Neural progenitor cell (in vitro differentiated cells): ENCODE data around the gene CAGE1. TPM values are rescaled to one million over a fixed set of nuclear protein-coding genes. Genes with fewer than 3 reads are reported as not detected.

Experiments used
- DNase-seq: peaks from one replicate; pipeline ENCODE4 v3.0.0-alpha.2; 2016; ENCODE audit warnings: low spot score
- H2AFZ ChIP-seq: fragments of 200-600 bp; sonication (generic); replicated peaks from 2 replicates; pipeline ENCODE4 v1.6.1; 2016; ENCODE audit warnings: antibody characterized with exemption
- H3F3A ChIP-seq: fragments of 200-600 bp; sonication (generic); 2 replicates; pipeline ENCODE4 v1.6.1; 2016; ENCODE audit warnings: antibody characterized with exemption, low read depth
- H3K27ac ChIP-seq: fragments of 200-600 bp; sonication (generic); 2 replicates; pipeline ENCODE4 v1.5.1; 2016; ENCODE audit warnings: mild to moderate bottlenecking
- H3K27me3 ChIP-seq: fragments of 200-600 bp; sonication (generic); 2 replicates; pipeline ENCODE4 v1.6.1; 2016; ENCODE audit warnings: mild to moderate bottlenecking, moderate library complexity
- H3K36me3 ChIP-seq: fragments of 200-600 bp; sonication (generic); 2 replicates; pipeline ENCODE4 v1.5.1; 2016
- H3K4me1 ChIP-seq: fragments of 200-600 bp; sonication (generic); 2 replicates; pipeline ENCODE4 v1.6.1; 2016; ENCODE audit warnings: mixed run types
- H3K4me2 ChIP-seq: fragments of 200-600 bp; sonication (generic); 2 replicates; pipeline ENCODE4 v1.6.1; 2016
- H3K4me3 ChIP-seq: fragments of 200-600 bp; sonication (generic); 2 replicates; pipeline ENCODE4 v1.5.1; 2016
- H3K79me2 ChIP-seq: fragments of 200-600 bp; sonication (generic); 2 replicates; pipeline ENCODE4 v1.6.1; 2016; ENCODE audit warnings: low read depth
- H3K9ac ChIP-seq: fragments of 200-600 bp; sonication (generic); 2 replicates; pipeline ENCODE4 v1.6.1; 2016
- H3K9me3 ChIP-seq: fragments of 200-600 bp; sonication (generic); 2 replicates; pipeline ENCODE4 v1.5.1; 2016; ENCODE audit warnings: low read depth
- H4K20me1 ChIP-seq: fragments of 200-600 bp; sonication (generic); 2 replicates; pipeline ENCODE4 v1.6.1; 2016; ENCODE audit warnings: low read depth
- H3K27ac Mint-ChIP-seq: 3 replicates; pipeline ENCODE4 v1.8.0; 2021; ENCODE audit warnings: mixed read lengths
- H3K27me3 Mint-ChIP-seq: 2 replicates; pipeline ENCODE4 v1.8.0; 2022; ENCODE audit warnings: low read depth, mild to moderate bottlenecking, inconsistent platforms, moderate library complexity, mixed read lengths; ENCODE audit not compliant: insufficient read depth
- H3K36me3 Mint-ChIP-seq: 3 replicates; pipeline ENCODE4 v1.8.0; 2021; ENCODE audit warnings: mixed read lengths
- H3K4me1 Mint-ChIP-seq: 3 replicates; pipeline ENCODE4 v1.8.0; 2021; ENCODE audit warnings: mixed read lengths
- H3K4me3 Mint-ChIP-seq: 3 replicates; pipeline ENCODE4 v1.8.0; 2021; ENCODE audit warnings: mild to moderate bottlenecking, moderate library complexity, mixed read lengths
- H3K9me3 Mint-ChIP-seq: 3 replicates; pipeline ENCODE4 v1.8.0; 2020; ENCODE audit warnings: mixed read lengths
- EZH2 ChIP-seq: fragments of 200-600 bp; sonication (generic); IDR thresholded peaks from 2 replicates; pipeline ENCODE4 v1.6.1; 2017; ENCODE audit warnings: antibody characterized with exemption, mild to moderate bottlenecking, moderate library complexity
- EZH2phosphoT487 ChIP-seq: fragments of 200-600 bp; sonication (generic); IDR thresholded peaks from 2 replicates; pipeline ENCODE4 v1.6.1; 2017; ENCODE audit warnings: antibody characterized with exemption
- total RNA-seq: library from RNA; depleted of rRNA; stranded (reverse); fragments of >200 nt; gene quantifications from 2 replicates; pipeline ENCODE4 v1.2.3, GENCODE V29; 2015; ENCODE audit warnings: low replicate concordance
- TF ChIP-seq, protein P1 (sequence below): fragments of 200-600 bp; sonication (generic); IDR thresholded peaks from 2 replicates; pipeline ENCODE4 v1.5.1; 2017; ENCODE audit warnings: antibody characterized with exemption, mild to moderate bottlenecking

The CAGE1 gene
- total RNA-seq, 1 donor from 2014 or later, result not detected

- H3K4me1 ChIP-seq, result peaks cover 20% of the 10 kb centered on the region
- Mint-ChIP-seq H3K4me1 (peaks cover 7% of the 10 kb centered on the region), H3K36me3 (peaks cover 30% of the 10 kb centered on the region), H3K27ac (no peak overlapping the region), H3K9me3 (no peaks in the 10 kb centered on the region), H3K27me3 (peaks cover 2% of the 10 kb centered on the region), H3K4me3 (no peak overlapping the region)
- H3K4me3 ChIP-seq, result no peak overlapping the region
- no peaks in the 10 kb centered on the region for H3K27me3 ChIP-seq
- peaks cover 22% of the 10 kb centered on the region for H3F3A ChIP-seq
- H3K9ac ChIP-seq, result no peak overlapping the region
- H3K27ac ChIP-seq, result no peak overlapping the region
- peaks cover 5% of the 10 kb centered on the region for H3K36me3 ChIP-seq
- DNase-seq, result no peak
- TF ChIP-seq, protein P1, sequence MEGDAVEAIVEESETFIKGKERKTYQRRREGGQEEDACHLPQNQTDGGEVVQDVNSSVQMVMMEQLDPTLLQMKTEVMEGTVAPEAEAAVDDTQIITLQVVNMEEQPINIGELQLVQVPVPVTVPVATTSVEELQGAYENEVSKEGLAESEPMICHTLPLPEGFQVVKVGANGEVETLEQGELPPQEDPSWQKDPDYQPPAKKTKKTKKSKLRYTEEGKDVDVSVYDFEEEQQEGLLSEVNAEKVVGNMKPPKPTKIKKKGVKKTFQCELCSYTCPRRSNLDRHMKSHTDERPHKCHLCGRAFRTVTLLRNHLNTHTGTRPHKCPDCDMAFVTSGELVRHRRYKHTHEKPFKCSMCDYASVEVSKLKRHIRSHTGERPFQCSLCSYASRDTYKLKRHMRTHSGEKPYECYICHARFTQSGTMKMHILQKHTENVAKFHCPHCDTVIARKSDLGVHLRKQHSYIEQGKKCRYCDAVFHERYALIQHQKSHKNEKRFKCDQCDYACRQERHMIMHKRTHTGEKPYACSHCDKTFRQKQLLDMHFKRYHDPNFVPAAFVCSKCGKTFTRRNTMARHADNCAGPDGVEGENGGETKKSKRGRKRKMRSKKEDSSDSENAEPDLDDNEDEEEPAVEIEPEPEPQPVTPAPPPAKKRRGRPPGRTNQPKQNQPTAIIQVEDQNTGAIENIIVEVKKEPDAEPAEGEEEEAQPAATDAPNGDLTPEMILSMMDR, result no peak
- TF ChIP-seq EZH2phosphoT487 (no peak), EZH2 (no peak)
- H4K20me1 ChIP-seq, result no peaks in the 10 kb centered on the region
- H3K79me2 ChIP-seq, result no peaks in the 10 kb centered on the region
- no peaks in the 10 kb centered on the region for H3K9me3 ChIP-seq
- H3K4me2 ChIP-seq, result no peak overlapping the region
- H2AFZ ChIP-seq, result no peak overlapping the region
Measured at GRCh38 chr6:7410851-7411250, 21.3 kb upstream of the CAGE1 start.

DNA sequence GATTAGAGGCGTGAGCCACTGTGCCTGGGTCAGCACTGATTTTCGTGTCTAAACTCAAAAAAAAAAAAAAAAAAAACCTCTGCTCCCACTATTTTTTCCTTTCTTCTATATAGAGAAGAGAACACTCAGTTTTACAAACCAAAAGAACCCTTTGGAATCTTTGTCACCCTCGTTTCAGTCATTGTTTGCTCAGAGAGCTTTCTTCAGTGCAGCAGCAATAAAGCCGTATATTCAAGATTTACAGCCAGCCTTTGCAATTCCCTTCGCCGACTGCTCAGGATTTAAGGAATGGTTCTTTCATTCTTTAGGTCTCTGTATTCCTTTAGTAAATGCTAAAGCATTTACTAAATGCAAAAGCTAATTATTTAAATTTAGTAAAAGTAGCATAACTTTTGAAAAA lies 20.2 kb upstream of the CAGE1 start:
- Mint-ChIP-seq H3K9me3 (no peaks in the 10 kb centered on the region), H3K36me3 (peaks cover 31% of the 10 kb centered on the region), H3K27me3 (peaks cover 2% of the 10 kb centered on the region), H3K4me3 (no peak overlapping the region), H3K4me1 (peaks cover 7% of the 10 kb centered on the region), H3K27ac (no peak overlapping the region)
- Histone ChIP-seq H4K20me1 (no peaks in the 10 kb centered on the region), H3K9me3 (no peaks in the 10 kb centered on the region), H3K27ac (no peak overlapping the region), H3K4me2 (no peak overlapping the region), H3K36me3 (peaks cover 11% of the 10 kb centered on the region), H2AFZ (no peak overlapping the region), H3K4me3 (no peak overlapping the region), H3K27me3 (no peaks in the 10 kb centered on the region), H3K9ac (no peak overlapping the region), H3F3A (peaks cover 22% of the 10 kb centered on the region), H3K79me2 (no peaks in the 10 kb centered on the region), H3K4me1 (peaks cover 20% of the 10 kb centered on the region)
- DNase-seq, result no peak
- TF ChIP-seq, protein P1, result no peak
- TF ChIP-seq EZH2 (no peak), EZH2phosphoT487 (no peak)

DNA sequence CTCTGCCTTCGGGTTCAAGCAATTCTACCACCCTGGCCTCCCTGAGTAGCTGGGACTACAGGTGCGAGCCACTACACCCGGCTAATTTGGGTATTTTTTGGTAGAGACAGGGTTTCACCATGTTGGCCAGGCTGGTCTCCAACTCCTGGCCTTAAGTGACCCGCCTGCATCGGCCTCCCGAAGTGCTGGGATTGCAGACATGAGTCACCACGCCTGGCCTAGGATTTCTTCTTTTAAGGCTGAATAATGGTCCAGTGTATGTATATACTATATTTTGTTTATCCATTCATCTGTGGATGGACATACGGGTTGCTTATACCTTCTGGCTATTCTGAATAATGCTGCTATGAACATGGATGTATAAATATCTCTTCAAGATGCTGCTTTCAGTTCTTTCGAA lies 17.2 kb upstream of the CAGE1 start:
- H3K4me1 ChIP-seq, result no peaks in the 10 kb centered on the region
- H3K27ac Mint-ChIP-seq, result no peak overlapping the region
- no peaks in the 10 kb centered on the region for H3K4me1 Mint-ChIP-seq
- no peak overlapping the region for H3K4me3 Mint-ChIP-seq
- no peak overlapping the region for H3K27ac ChIP-seq
- no peak for DNase-seq
- H3K36me3 Mint-ChIP-seq, result peaks cover 27% of the 10 kb centered on the region
- no peaks in the 10 kb centered on the region for H4K20me1 ChIP-seq
- H3K9ac ChIP-seq, result no peak overlapping the region
- TF ChIP-seq, protein P1, result no peak
- TF ChIP-seq EZH2phosphoT487, result no peak
- no peak for TF ChIP-seq EZH2
- no peaks in the 10 kb centered on the region for H3K9me3 ChIP-seq
- H3F3A ChIP-seq, result peaks cover 9% of the 10 kb centered on the region
- H3K27me3 ChIP-seq, result no peaks in the 10 kb centered on the region
- H3K27me3 Mint-ChIP-seq, result no peaks in the 10 kb centered on the region
- no peaks in the 10 kb centered on the region for H3K79me2 ChIP-seq
- H3K4me3 ChIP-seq, result no peak overlapping the region
- H3K9me3 Mint-ChIP-seq, result no peaks in the 10 kb centered on the region
- no peak overlapping the region for H3K4me2 ChIP-seq
- H2AFZ ChIP-seq, result no peak overlapping the region
- H3K36me3 ChIP-seq, result peaks cover 19% of the 10 kb centered on the region
